ENCODE data around the gene YIF1A. TPM values are rescaled to one million over a fixed set of nuclear protein-coding genes. Genes with fewer than 3 reads are reported as not detected.
A peak's percentile ranks its signal among the peaks of the same experiment; 100 is the strongest.

The YIF1A gene
- total and polyA plus RNA-seq, 2 experiments from 2014 or later = 132 to 265 TPM

DNA sequence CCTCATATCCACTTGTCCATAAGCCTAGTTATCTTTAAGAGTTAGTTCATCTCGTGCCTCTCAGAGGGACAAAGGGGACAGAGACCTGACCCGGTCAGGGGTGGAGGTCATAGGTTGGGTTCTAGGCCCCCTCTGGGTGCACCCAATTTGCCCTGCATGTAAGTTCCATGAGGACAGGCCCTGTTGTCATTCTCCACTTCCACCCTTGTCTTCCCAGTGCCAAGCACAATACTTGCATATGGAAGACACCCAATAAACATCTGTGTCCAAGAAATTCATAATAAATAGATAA lies 1.3 kb upstream of the YIF1A start:
- Histone ChIP-seq H3K36me3 (replicated peaks; ENCODE audit: insufficient read depth, low read depth) (no peaks in the 10 kb centered on the region), H3K4me1 (ENCODE audit: insufficient read depth) (peaks cover 15% of the 10 kb centered on the region), H3K79me2 (peaks cover 32% of the 10 kb centered on the region), H4K20me1 (ENCODE audit: insufficient read depth, poor library complexity, severe bottlenecking) (no peaks in the 10 kb centered on the region), H3K9me3 (ENCODE audit: low read depth) (no peaks in the 10 kb centered on the region), H3K4me2 (peak overlapping the region; percentile 83), H3K9me2 (replicated peaks; ENCODE audit: insufficient read depth) (no peaks in the 10 kb centered on the region), H3K27me3 (peaks cover 30% of the 10 kb centered on the region), H3K4me3 (no peak overlapping the region), H3K27ac (peak overlapping the region; percentile 89), H2AFZ (no peak overlapping the region)
- DNase-seq (ENCODE audit: low spot score) = no peak
- no peak for TF ChIP-seq CTCF (IDR thresholded peaks at IDR 0.05; ENCODE audit: poor library complexity)
- TF ChIP-seq EZH2 (IDR thresholded peaks at IDR 0.05; ENCODE audit: borderline replicate concordance) = no peak
- TF ChIP-seq EZH2phosphoT487 (IDR thresholded peaks at IDR 0.05; ENCODE audit: low read depth, severe bottlenecking, unreplicated experiment) = no peak
- WGBS (ENCODE audit: low lambda C conversion rate, missing lambda C conversion rate) = 88% methylated on average over 2 of the region's 2 CpGs

GRCh38 chr11:66289548-66290329 lies 796 bp upstream of the YIF1A start:
- 14% methylated on average over 36 of the region's 36 CpGs for WGBS (ENCODE audit: low lambda C conversion rate, missing lambda C conversion rate)
- Histone ChIP-seq H3K27me3 (peaks cover 30% of the 10 kb centered on the region), H3K79me2 (peaks cover 35% of the 10 kb centered on the region), H2AFZ (no peak overlapping the region), H4K20me1 (ENCODE audit: insufficient read depth, poor library complexity, severe bottlenecking) (no peaks in the 10 kb centered on the region), H3K9me3 (ENCODE audit: low read depth) (no peaks in the 10 kb centered on the region), H3K9me2 (replicated peaks; ENCODE audit: insufficient read depth) (no peaks in the 10 kb centered on the region), H3K4me2 (peak overlapping the region; percentile 83), H3K36me3 (replicated peaks; ENCODE audit: insufficient read depth, low read depth) (no peaks in the 10 kb centered on the region), H3K27ac (peak overlapping the region; percentile 89), H3K4me3 (peak overlapping the region; percentile 31), H3K4me1 (ENCODE audit: insufficient read depth) (peaks cover 15% of the 10 kb centered on the region)
- TF ChIP-seq EZH2 (IDR thresholded peaks at IDR 0.05; ENCODE audit: borderline replicate concordance) (no peak), CTCF (IDR thresholded peaks at IDR 0.05; ENCODE audit: poor library complexity) (no peak), EZH2phosphoT487 (IDR thresholded peaks at IDR 0.05; ENCODE audit: low read depth, severe bottlenecking, unreplicated experiment) (no peak)
- DNase-seq (ENCODE audit: low spot score) = peak; percentile 90

DNA sequence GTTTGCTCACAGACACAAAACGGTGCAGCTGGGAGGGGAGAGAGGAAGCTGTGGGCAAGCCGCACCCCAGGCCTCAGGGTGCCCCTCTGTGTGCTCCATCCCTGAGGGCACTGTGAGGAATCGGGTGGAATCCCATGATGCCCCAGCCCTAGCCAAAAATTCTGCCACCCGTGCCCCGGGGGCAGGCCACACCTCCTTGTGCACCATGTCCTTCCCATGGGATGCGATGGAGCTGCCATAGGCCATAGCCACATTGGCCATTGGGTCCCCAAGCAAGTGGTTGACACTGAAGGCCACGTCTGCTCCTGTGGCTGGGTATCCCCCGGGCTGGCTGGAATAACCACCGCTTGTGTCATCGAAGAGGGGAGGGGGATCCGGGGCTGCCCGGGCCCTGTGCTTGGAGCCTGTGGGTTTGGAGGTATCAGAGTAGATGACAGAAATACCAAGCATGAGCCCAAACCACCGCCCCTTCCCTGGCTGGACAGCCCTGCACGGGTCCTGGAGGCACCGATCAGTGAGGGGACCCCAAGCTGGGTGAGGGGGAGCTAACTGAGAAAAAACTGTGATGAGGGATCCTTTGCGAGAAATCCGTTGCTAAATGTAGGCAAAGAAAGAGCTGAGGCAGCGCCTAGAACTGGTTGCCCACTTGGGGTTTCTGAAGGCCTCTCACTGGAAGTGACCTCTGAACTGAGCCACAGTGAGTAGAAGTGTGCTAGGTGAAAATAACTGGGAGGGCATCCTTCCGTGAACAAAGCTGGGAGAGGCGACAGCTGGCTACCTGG lies 863 bp downstream of the YIF1A start:
- Histone ChIP-seq H3K79me2 (peaks cover 35% of the 10 kb centered on the region), H2AFZ (peak overlapping the region; percentile 44), H3K27me3 (peaks cover 21% of the 10 kb centered on the region), H3K4me1 (ENCODE audit: insufficient read depth) (peaks cover 15% of the 10 kb centered on the region), H4K20me1 (ENCODE audit: insufficient read depth, poor library complexity, severe bottlenecking) (no peaks in the 10 kb centered on the region), H3K9me3 (ENCODE audit: low read depth) (no peaks in the 10 kb centered on the region), H3K9me2 (replicated peaks; ENCODE audit: insufficient read depth) (no peaks in the 10 kb centered on the region), H3K4me3 (peak overlapping the region; percentile 46), H3K4me2 (peak overlapping the region; percentile 95), H3K36me3 (replicated peaks; ENCODE audit: insufficient read depth, low read depth) (no peaks in the 10 kb centered on the region), H3K27ac (peak overlapping the region; percentile 93)
- no peak for DNase-seq (ENCODE audit: low spot score)
- TF ChIP-seq CTCF (IDR thresholded peaks at IDR 0.05; ENCODE audit: poor library complexity) = no peak
- no peak for TF ChIP-seq EZH2 (IDR thresholded peaks at IDR 0.05; ENCODE audit: borderline replicate concordance)
- TF ChIP-seq EZH2phosphoT487 (IDR thresholded peaks at IDR 0.05; ENCODE audit: low read depth, severe bottlenecking, unreplicated experiment) = no peak
- 51% methylated on average over 17 of the region's 20 CpGs for WGBS (ENCODE audit: low lambda C conversion rate, missing lambda C conversion rate)

All from hepatocyte (in vitro differentiated cells).